Liver (tissue), 9 donors: ENCODE measurements around the gene SMARCC1. TPM values are rescaled to one million over a fixed set of nuclear protein-coding genes. Genes with fewer than 3 reads are reported as not detected.

Experiments used
- DNase-seq: peaks from one replicate; pipeline ENCODE4 v3.0.0-alpha.2; 2017; ENCODE audit warnings: low spot score
- H3K27ac ChIP-seq, 2 donors: one replicate each; pipeline ENCODE4 v1.7.0; 2013; ENCODE audit warnings: inconsistent platforms in 2 of 2, low read length in 2 of 2, control low read depth in 1 of 2, low read depth in 1 of 2, mild to moderate bottlenecking in 1 of 2
- H3K27me3 ChIP-seq, 4 donors: one replicate each; pipeline versions ENCODE4 v1.6.1 to v1.7.0; 2013; ENCODE audit warnings: low read length in 3 of 4, inconsistent platforms in 1 of 4, mild to moderate bottlenecking in 1 of 4, moderate library complexity in 1 of 4; ENCODE audit not compliant: control insufficient read depth in 4 of 4, insufficient read depth in 4 of 4
- H3K36me3 ChIP-seq, 4 donors: one replicate each; pipeline versions ENCODE4 v1.6.1 to v1.7.0; 2013; ENCODE audit warnings: low read length in 3 of 4, mild to moderate bottlenecking in 3 of 4, low read depth in 1 of 4, moderate library complexity in 1 of 4; ENCODE audit not compliant: control insufficient read depth in 4 of 4, insufficient read depth in 3 of 4
- H3K4me1 ChIP-seq, 4 donors: one replicate each; pipeline versions ENCODE4 v1.6.1 to v1.7.0; 2013; ENCODE audit warnings: low read length in 3 of 4, mild to moderate bottlenecking in 3 of 4, moderate library complexity in 1 of 4; ENCODE audit not compliant: control insufficient read depth in 4 of 4, insufficient read depth in 4 of 4
- H3K4me3 ChIP-seq, 3 donors: one replicate each; pipeline versions ENCODE4 v1.6.1 to v1.7.0; 2013; ENCODE audit warnings: low read length in 3 of 3, control low read depth in 1 of 3, low read depth in 1 of 3, mild to moderate bottlenecking in 1 of 3
- H3K9ac ChIP-seq, 2 donors: one replicate each; pipeline ENCODE4 v1.7.0; 2013; ENCODE audit warnings: low read length in 2 of 2, mild to moderate bottlenecking in 2 of 2, moderate library complexity in 2 of 2, control low read depth in 1 of 2, low read depth in 1 of 2
- H3K9me3 ChIP-seq, 4 donors: one replicate each; pipeline versions ENCODE4 v1.6.1 to v1.7.0; 2013; ENCODE audit warnings: low read length in 3 of 4; ENCODE audit not compliant: control insufficient read depth in 4 of 4
- CTCF ChIP-seq: fragments of 150-350 bp; IDR thresholded peaks from 2 replicates; pipeline ENCODE4 v1.5.1; 2017; ENCODE audit warnings: improper control_type of control experiment, low read depth, low read length; ENCODE audit not compliant: missing input control
- EGR1 ChIP-seq, 2 donors: IDR thresholded peaks; 2 replicates each; pipeline ENCODE4 v1.6.1; 2016 to 2018; ENCODE audit warnings: antibody characterized with exemption in 2 of 2, low read depth in 2 of 2
- FOXA1 ChIP-seq: IDR thresholded peaks from 2 replicates; pipeline ENCODE4 v1.6.1; 2016; ENCODE audit warnings: antibody characterized with exemption
- FOXA2 ChIP-seq: IDR thresholded peaks from 2 replicates; pipeline ENCODE4 v1.6.1; 2016; ENCODE audit warnings: antibody characterized with exemption
- GABPA ChIP-seq, 2 donors: IDR thresholded peaks in 1 of 2; conservative IDR thresholded peaks in 1 of 2; 2 replicates each; pipeline ENCODE4 v1.6.1; 2016; ENCODE audit warnings: antibody characterized with exemption in 2 of 2, mild to moderate bottlenecking in 1 of 2, moderate library complexity in 1 of 2
- HNF4A ChIP-seq, 2 donors: conservative IDR thresholded peaks; 2 replicates each; pipeline ENCODE4 v1.6.1; 2016; ENCODE audit warnings: antibody characterized with exemption in 2 of 2, mild to moderate bottlenecking in 2 of 2
- HNF4G ChIP-seq: IDR thresholded peaks from 2 replicates; pipeline ENCODE4 v1.6.1; 2016; ENCODE audit warnings: antibody characterized with exemption
- JUND ChIP-seq, 2 donors: IDR thresholded peaks; 2 replicates each; pipeline ENCODE4 v1.6.1; 2016; ENCODE audit warnings: antibody characterized with exemption in 2 of 2
- NR2F2 ChIP-seq: IDR thresholded peaks from 2 replicates; pipeline ENCODE4 v1.6.1; 2016; ENCODE audit warnings: antibody characterized with exemption
- RAD21 ChIP-seq, 2 donors: IDR thresholded peaks; 2 replicates each; pipeline ENCODE4 v1.6.1; 2016; ENCODE audit warnings: antibody characterized with exemption in 2 of 2, mild to moderate bottlenecking in 2 of 2
- REST ChIP-seq: IDR thresholded peaks from 2 replicates; pipeline ENCODE4 v1.6.1; 2016; ENCODE audit warnings: antibody characterized with exemption, mild to moderate bottlenecking
- RXRA ChIP-seq, 2 donors: IDR thresholded peaks; 2 replicates each; pipeline ENCODE4 v1.6.1; 2017 to 2018; ENCODE audit warnings: antibody characterized with exemption in 2 of 2, mild to moderate bottlenecking in 1 of 2
- SP1 ChIP-seq: IDR thresholded peaks from 2 replicates; pipeline ENCODE4 v1.6.1; 2018; ENCODE audit warnings: antibody characterized with exemption, mild to moderate bottlenecking
- TAF1 ChIP-seq: conservative IDR thresholded peaks from 2 replicates; pipeline ENCODE4 v1.6.1; 2016; ENCODE audit warnings: antibody characterized with exemption, mild to moderate bottlenecking
- WGBS: extraction: QIAGEN DNeasy Blood & Tissue Kit; methylation state at CpG from one replicate; pipeline ENCODE4 v1.1.7; 2013; 5-methylcytosine and 5-hydroxymethylcytosine counted together
- polyA plus RNA-seq, 2 donors: library from polyadenylated mRNA; stranded (reverse) in 1 of 2; unstranded in 1 of 2; fragments of 200-250 nt in 1 of 2; fragments of >200 nt in 1 of 2; fragmentation: Nextera tagmentation in 1 of 2; extraction: Ambion mirVana in 1 of 2; gene quantifications; one replicate each; pipeline versions ENCODE4 v1.2.1 to v1.2.3, GENCODE V29; 2013 to 2015
- total RNA-seq, 2 donors: library from RNA; depleted of rRNA; stranded (reverse); fragments of >200 nt; gene quantifications; one replicate each; pipeline ENCODE4 v1.2.3, GENCODE V29; 2014
- TF ChIP-seq, protein P1 (sequence below): IDR thresholded peaks from 2 replicates; pipeline ENCODE4 v1.6.1; 2016; ENCODE audit warnings: antibody characterized with exemption
- TF ChIP-seq, protein P2 (sequence below): IDR thresholded peaks from 2 replicates; pipeline ENCODE4 v1.6.1; 2016; ENCODE audit warnings: antibody characterized with exemption
- donor health status: healthy.
- donor health status: healthy.
- donor health status: healthy.
- donor health status: healthy.
- donor health status: healthy.

SMARCC1 gene
- total and polyA plus RNA-seq, 4 donors, result 6.6 to 19.8 (median 12.6) TPM

DNA sequence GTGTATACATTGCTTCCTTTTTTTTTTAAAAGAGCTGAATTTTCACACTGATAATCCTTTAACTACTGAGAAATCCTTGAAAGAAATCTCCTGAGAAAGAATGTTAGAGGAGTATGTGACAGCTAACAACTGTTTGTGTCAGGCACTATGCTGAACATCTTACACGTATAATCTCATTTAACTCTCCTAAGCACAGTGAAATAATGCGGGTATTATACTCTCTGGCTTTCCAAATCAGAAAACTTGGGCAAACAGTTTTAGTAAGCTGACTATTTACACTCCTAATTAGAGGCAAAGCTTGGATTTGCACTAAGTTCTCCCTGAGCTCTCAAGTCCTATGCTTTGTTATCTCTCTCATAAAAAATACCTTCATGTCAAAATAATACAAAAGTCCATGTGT is 69.3 kb downstream of the SMARCC1 start:
- Histone ChIP-seq H3K27ac (no peak overlapping the region), H3K9me3 (no peaks in the 10 kb centered on the region), H3K36me3 (peaks cover 12 to 36% (median 26%) of the 10 kb centered on the region in 4 donors), H3K9ac (no peak overlapping the region), H3K4me1 (no peaks in the 10 kb centered on the region), H3K27me3 (no peaks in the 10 kb centered on the region), H3K4me3 (no peak overlapping the region)
- 96% methylated on average over 2 of the region's 2 CpGs for WGBS
- no peak for DNase-seq
- TF ChIP-seq, protein P1, sequence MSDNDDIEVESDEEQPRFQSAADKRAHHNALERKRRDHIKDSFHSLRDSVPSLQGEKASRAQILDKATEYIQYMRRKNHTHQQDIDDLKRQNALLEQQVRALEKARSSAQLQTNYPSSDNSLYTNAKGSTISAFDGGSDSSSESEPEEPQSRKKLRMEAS, result no peak
- no peak for TF ChIP-seq REST
- no peak for TF ChIP-seq RXRA (IDR thresholded peaks at IDR 0.05)
- no peak for TF ChIP-seq FOXA2
- TF ChIP-seq TAF1, result no peak
- TF ChIP-seq RAD21 (IDR thresholded peaks at IDR 0.05), result no peak
- TF ChIP-seq HNF4A (conservative IDR thresholded peaks at IDR 0.05), result no peak
- no peak for TF ChIP-seq EGR1 (IDR thresholded peaks at IDR 0.05; ENCODE audit: low read depth in 2 of 2)
- no peak for TF ChIP-seq JUND (IDR thresholded peaks at IDR 0.05)
- no peak for TF ChIP-seq FOXA1
- no peak for TF ChIP-seq CTCF
- TF ChIP-seq NR2F2, result no peak

- 93% methylated on average over 3 of the region's 3 CpGs for WGBS
- H3K9me3 ChIP-seq, result no peaks in the 10 kb centered on the region
- H3K36me3 ChIP-seq, result peaks cover 10 to 41% (median 31%) of the 10 kb centered on the region in 4 donors
- H3K9ac ChIP-seq, result no peak overlapping the region
- TF ChIP-seq NR2F2 (no peak), RAD21 (IDR thresholded peaks at IDR 0.05) (no peak), EGR1 (IDR thresholded peaks at IDR 0.05; ENCODE audit: low read depth in 2 of 2) (no peak), RXRA (IDR thresholded peaks at IDR 0.05) (no peak), HNF4A (conservative IDR thresholded peaks at IDR 0.05) (no peak), TAF1 (no peak), REST (no peak), FOXA2 (no peak), CTCF (no peak), SP1 (no peak), GABPA (IDR thresholded peaks at IDR 0.05 in 1 of 2, conservative IDR thresholded peaks at IDR 0.05 in 1 of 2) (no peak), HNF4G (no peak), JUND (IDR thresholded peaks at IDR 0.05) (no peak)
- TF ChIP-seq, protein P2, sequence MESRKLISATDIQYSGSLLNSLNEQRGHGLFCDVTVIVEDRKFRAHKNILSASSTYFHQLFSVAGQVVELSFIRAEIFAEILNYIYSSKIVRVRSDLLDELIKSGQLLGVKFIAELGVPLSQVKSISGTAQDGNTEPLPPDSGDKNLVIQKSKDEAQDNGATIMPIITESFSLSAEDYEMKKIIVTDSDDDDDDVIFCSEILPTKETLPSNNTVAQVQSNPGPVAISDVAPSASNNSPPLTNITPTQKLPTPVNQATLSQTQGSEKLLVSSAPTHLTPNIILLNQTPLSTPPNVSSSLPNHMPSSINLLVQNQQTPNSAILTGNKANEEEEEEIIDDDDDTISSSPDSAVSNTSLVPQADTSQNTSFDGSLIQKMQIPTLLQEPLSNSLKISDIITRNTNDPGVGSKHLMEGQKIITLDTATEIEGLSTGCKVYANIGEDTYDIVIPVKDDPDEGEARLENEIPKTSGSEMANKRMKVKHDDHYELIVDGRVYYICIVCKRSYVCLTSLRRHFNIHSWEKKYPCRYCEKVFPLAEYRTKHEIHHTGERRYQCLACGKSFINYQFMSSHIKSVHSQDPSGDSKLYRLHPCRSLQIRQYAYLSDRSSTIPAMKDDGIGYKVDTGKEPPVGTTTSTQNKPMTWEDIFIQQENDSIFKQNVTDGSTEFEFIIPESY, result no peak
- no peaks in the 10 kb centered on the region for H3K27me3 ChIP-seq
- H3K27ac ChIP-seq, result no peak overlapping the region
- H3K4me1 ChIP-seq, result no peaks in the 10 kb centered on the region
- no peak overlapping the region for H3K4me3 ChIP-seq
- no peak for DNase-seq
These were observed 70.1 kb downstream of the SMARCC1 start for GRCh38 chr3:47711596-47711995.
